Natural killer cell treated with Interleukin-12 subunit alpha and Interleukin-12 subunit beta and Interleukin-15 and Interleukin-18, amount 100 ng/mL, for 72 hours (primary cell): ENCODE data around the gene MSI2. TPM values are rescaled to one million over a fixed set of nuclear protein-coding genes. Genes with fewer than 3 reads are reported as not detected.
"Not testable (repeated sequence)": the region's sequence is repeated elsewhere in the genome, so short reads cannot be mapped to it uniquely, and the experiment has no call there.

Experiments used
- ATAC-seq, 2 donors: fragments of 150-1000 bp; cut with Tn5 transposase in 1 of 2; sonication (Bioruptor Pico), chemical (Tn5 transposase) in 1 of 2; 2 replicates each; pipeline ENCODE4 v1.10.0; 2021
- DNase-seq: peaks from one replicate; pipeline ENCODE4 v3.0.0; 2022; ENCODE audit warnings: low spot score
- H3K27ac Mint-ChIP-seq, 2 donors: 1 replicate in 1 of 2; 2 replicates in 1 of 2; pipeline ENCODE4 v1.8.0; 2022; ENCODE audit warnings: mixed read lengths in 2 of 2, mild to moderate bottlenecking in 1 of 2, moderate library complexity in 1 of 2
- H3K27me3 Mint-ChIP-seq, 2 donors: 1 replicate in 1 of 2; 2 replicates in 1 of 2; pipeline ENCODE4 v1.8.0; 2022; ENCODE audit warnings: mixed read lengths in 2 of 2
- H3K36me3 Mint-ChIP-seq: one replicate; pipeline ENCODE4 v1.8.0; 2022; ENCODE audit warnings: mixed read lengths
- H3K4me1 Mint-ChIP-seq, 2 donors: 1 replicate in 1 of 2; 2 replicates in 1 of 2; pipeline ENCODE4 v1.8.0; 2022; ENCODE audit warnings: low read depth in 2 of 2, mixed read lengths in 2 of 2, mild to moderate bottlenecking in 1 of 2
- H3K4me3 Mint-ChIP-seq: one replicate; pipeline ENCODE4 v1.8.0; 2022; ENCODE audit warnings: mixed read lengths
- H3K9me3 Mint-ChIP-seq: 2 replicates; pipeline ENCODE4 v1.8.0; 2022; ENCODE audit warnings: mixed read lengths
- total RNA-seq, 2 donors: library from RNA; stranded (reverse); gene quantifications; one replicate each; pipeline ENCODE4 v1.2.3, GENCODE V29; 2022

MSI2 gene
- total RNA-seq, 2 donors from 2014 or later, result 51.3 to 126 TPM

DNA sequence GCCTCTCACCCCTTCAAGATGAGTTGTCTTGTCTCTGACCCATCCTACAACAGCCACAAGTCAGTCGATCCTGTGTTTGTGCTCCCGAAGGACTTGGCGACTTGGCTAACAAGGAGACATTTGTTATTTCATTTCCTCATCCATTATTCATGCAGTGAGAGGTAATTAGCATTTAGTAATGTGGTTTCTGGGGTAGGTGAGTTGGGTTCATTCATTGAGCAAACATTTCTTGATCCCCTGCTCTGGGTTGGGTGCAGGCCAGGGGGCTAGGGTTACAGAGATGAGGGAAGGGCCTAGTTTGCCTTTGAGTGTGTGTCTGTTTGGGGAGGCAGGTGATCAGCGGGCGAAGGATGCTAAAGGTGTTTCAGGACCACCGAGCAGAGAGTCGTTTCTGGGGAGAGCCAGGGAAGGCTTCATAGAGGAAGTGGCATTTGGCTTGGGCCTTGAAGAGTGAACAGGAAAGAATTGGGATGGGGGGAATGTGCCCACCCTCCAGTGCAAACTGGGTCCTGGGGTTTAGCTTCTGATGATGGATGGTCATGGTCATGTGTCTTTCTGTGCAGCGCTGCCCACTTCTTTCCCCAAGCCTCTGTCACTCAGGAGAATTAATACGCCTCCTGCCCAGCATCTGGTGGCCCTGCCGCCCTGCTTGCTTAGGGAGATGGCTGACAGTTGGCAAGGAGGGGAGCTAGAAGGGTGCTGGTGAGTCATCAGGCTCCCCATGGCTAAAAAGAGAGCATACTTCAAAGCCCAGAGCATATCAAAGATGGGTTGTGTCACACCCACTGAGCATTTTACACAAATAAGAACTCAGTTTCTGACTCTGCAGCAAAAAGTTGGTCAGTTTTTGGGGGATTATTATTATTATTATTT, 38.5 kb downstream of the MSI2 start:
- peaks cover 4 to 12% of the 10 kb centered on the region in 2 donors for H3K4me1 Mint-ChIP-seq
- no peak for ATAC-seq

DNA sequence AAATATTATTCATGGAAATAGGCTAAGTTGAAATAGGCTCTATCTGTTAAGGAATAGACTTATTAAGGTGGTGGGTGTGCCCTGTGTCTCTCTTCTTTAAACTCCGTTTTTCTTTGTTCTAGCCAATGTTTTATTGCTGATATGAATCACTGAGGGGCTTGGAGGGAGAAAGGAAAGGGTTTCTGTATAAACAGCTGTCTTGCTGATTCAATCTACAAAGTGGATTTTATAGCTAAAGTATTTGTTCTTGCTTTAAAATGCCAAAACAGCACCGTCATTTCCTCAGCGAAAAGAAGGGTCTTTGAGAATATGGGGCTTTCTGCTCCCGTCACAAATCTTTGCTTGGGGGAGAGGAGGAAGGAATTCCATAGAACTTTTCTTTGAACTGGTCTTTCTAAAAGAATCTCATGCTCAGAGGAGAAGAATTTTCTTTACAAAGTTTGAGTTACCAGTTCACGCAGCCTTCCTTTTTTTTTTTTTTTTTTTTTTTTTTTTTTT, 39.3 kb downstream of the MSI2 start:
- H3K27ac Mint-ChIP-seq, result no peak overlapping the region
- peaks cover 6 to 12% of the 10 kb centered on the region in 2 donors for H3K4me1 Mint-ChIP-seq
- H3K9me3 Mint-ChIP-seq, result no peaks in the 10 kb centered on the region
- ATAC-seq (no peak), DNase-seq (no peak)
- H3K27me3 Mint-ChIP-seq, result no peaks in the 10 kb centered on the region
- no peak overlapping the region for H3K4me3 Mint-ChIP-seq
- H3K36me3 Mint-ChIP-seq, result peaks cover 17% of the 10 kb centered on the region

More for the DNA sequence above, 38.5 kb downstream of the MSI2 start:
- peaks cover 9% of the 10 kb centered on the region for H3K36me3 Mint-ChIP-seq
- H3K4me3 Mint-ChIP-seq, result no peak overlapping the region
- no peaks in the 10 kb centered on the region for H3K9me3 Mint-ChIP-seq
- no peaks in the 10 kb centered on the region for H3K27me3 Mint-ChIP-seq
- DNase-seq, result no peak
- no peak overlapping the region for H3K27ac Mint-ChIP-seq

DNA sequence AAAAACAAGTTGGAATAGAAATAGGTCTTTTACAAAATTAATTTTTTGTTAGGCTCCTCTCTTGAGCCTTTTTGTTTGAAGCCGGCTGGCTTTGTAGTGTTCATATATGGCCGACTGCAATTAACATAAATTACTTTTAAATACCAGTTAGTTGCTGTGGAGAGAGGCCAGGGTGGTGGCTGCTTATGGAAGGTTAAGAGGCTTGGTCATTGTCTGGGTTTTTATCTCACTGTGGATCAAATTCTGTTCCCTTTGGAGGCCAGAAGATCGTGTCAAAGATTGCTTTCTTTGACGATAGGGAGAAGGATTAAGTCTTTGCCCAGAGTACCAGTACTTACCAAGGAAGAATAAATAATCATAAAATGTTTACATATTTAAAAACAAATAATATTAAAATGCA, 39.9 kb downstream of the MSI2 start:
- Mint-ChIP-seq H3K36me3 (peaks cover 20% of the 10 kb centered on the region), H3K4me1 (peaks cover 10 to 12% of the 10 kb centered on the region in 2 donors), H3K27me3 (no peaks in the 10 kb centered on the region), H3K27ac (no peak overlapping the region), H3K9me3 (no peaks in the 10 kb centered on the region), H3K4me3 (no peak overlapping the region)
- ATAC-seq (no peak), DNase-seq (no peak)

DNA sequence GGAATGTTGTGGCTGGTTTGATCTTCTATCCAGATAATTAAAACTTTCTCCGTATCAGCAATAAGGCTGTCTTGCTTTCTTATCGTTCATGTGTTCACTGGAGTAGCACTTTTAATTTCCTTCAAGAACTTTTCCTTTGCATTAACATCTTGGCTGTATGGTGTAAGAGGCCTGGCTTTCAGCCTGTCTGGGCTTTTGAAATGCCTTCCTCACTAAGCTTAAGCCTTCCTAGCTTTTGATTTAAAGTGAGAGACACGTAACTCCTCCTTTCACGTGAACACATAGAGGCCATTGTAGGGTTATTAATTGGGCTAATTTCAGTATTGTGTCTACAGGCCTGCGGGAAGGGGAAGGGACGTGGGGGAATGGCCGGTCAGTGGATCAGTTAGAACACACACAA, 42.9 kb downstream of the MSI2 start:
- no peak for ATAC-seq
- no peaks in the 10 kb centered on the region for H3K9me3 Mint-ChIP-seq
- H3K27me3 Mint-ChIP-seq, result no peaks in the 10 kb centered on the region
- peaks cover 24% of the 10 kb centered on the region for H3K36me3 Mint-ChIP-seq
- H3K27ac Mint-ChIP-seq, result no peak overlapping the region
- peaks cover 22 to 24% of the 10 kb centered on the region in 2 donors for H3K4me1 Mint-ChIP-seq
- H3K4me3 Mint-ChIP-seq, result no peak overlapping the region
- DNase-seq, result no peak

DNA sequence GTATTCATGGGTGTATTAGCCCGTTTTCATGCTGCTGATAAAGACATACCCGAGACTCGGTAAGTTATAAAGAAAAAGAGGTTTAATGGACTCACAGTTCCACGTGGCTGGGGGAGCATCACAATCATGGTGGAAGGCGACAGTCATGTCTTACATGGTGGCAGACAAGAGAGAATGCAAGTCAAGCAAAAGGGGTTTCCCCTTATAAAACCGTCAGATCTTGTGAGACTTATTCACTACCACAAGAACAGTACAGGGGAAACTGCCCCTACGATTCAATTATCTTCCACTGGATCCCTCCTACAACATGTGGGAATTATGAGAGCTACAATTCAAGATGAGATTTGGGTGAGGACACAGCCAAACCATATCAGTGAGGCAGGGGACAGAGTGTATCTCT, 44.3 kb downstream of the MSI2 start:
- ATAC-seq, H3K27me3 Mint-ChIP-seq, DNase-seq, H3K27ac Mint-ChIP-seq, H3K4me3 Mint-ChIP-seq, H3K9me3 Mint-ChIP-seq: not testable (repeated sequence)
- Mint-ChIP-seq H3K4me1 (peaks cover 16 to 17% of the 10 kb centered on the region in 2 donors), H3K36me3 (peaks cover 24% of the 10 kb centered on the region)

DNA sequence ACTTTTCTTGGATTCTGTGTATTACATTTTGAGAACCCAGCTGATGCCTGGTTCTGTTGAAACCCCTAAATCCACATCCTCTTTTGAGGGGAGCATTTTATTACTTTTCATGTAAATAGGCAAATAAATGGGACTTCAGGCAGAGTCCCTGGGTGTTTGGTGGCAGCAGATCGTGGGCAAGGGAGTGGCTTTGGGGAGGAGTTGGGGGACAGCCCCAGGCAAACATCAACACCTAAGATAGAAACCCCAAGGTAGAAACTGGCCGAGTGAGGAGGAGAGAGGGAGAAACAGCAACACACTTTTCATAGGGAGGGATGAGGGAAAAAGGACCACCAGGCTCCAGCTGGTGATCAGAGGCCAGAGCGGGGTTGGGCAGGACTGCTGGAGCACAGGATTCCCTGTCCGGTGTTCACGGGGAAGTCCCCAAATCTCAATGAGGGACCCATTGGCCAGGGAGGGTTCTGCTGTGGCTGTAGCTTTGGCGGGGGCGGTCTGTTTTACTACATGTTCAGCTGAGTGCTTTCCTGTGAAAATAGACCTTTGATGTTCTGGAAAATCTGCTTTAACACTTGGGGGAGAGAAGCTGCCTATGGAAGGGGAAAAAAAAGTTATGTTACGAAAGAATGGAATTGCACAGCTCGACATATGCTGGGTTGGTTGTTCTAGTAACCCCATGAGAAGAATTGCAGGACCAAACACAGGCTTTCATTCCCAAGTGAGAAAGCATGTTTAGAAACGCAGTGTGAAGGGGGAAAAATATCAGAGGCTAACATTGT, 46.6 kb downstream of the MSI2 start:
- H3K9me3 Mint-ChIP-seq, result no peaks in the 10 kb centered on the region
- no peaks in the 10 kb centered on the region for H3K27me3 Mint-ChIP-seq
- ATAC-seq (no peak), DNase-seq (no peak)
- peaks cover 20% of the 10 kb centered on the region for H3K36me3 Mint-ChIP-seq
- H3K27ac Mint-ChIP-seq, result no peak overlapping the region
- H3K4me1 Mint-ChIP-seq, result peaks cover 16 to 21% of the 10 kb centered on the region in 2 donors
- no peak overlapping the region for H3K4me3 Mint-ChIP-seq

DNA sequence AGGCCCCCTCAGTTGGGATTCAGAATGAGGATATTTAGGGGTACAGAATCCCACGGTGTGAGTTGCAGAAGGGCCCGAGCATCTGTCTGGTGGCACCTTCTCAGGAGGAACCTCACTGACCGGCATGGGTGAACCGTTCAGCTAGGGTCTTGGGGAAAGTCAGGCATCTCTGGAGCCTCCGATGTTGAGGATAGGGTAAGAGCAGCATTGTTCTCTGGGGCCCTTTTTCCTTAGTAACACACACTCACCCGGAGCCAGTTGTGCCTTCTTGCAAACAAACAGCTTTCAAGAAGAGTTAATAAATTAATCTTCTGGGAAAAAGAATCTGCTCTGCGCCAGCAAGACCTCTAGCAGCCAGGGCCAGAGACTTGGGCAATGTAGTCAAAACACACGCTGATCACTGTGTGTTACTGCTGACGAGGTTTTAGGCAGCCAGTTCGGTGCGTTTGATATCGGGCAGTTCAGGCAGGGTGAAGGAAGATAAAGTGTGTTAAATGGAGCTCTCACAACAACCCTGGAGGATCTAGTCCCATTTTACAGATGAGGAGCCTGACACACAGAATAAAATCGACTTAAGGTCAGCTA, 48.9 kb downstream of the MSI2 start:
- no peak for DNase-seq
- Mint-ChIP-seq H3K27ac (no peak overlapping the region), H3K27me3 (no peaks in the 10 kb centered on the region), H3K9me3 (no peaks in the 10 kb centered on the region), H3K36me3 (peaks cover 11% of the 10 kb centered on the region), H3K4me1 (peaks cover 16 to 23% of the 10 kb centered on the region in 2 donors), H3K4me3 (no peak overlapping the region)
- no peak for ATAC-seq

DNA sequence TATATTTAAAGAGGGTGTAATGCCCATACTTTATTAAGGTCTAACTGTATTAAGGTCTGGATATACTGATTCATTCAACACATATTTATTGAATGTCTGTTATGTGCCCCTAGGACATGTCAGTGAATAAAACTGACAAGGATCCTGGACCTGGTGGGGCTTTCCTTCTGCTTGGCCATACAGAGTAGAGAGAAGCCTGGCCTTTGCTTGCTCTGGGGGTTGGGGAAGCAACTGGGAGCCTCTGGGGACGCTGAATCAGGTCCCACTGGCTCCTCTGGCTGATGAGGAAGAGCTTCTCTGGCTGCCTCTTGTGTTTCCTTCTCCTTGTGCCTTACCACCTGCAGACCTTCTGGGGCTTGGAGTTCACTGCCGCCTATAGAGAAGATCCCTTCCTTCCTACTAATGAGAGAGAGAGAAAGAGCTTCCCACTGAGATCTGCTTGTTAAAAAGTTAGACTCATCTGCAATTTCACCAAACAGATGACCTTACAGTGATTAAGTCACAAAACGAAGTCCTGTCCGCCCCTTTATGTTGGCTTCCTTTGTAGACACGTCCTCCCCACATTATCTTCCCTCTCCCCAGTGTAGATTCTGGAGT, 49.7 kb downstream of the MSI2 start:
- ATAC-seq (no peak), DNase-seq (no peak)
- H3K4me1 Mint-ChIP-seq, result peaks cover 16 to 17% of the 10 kb centered on the region in 2 donors
- H3K27ac Mint-ChIP-seq, result no peak overlapping the region
- H3K9me3 Mint-ChIP-seq, result no peaks in the 10 kb centered on the region
- no peak overlapping the region for H3K4me3 Mint-ChIP-seq
- H3K36me3 Mint-ChIP-seq, result peaks cover 4% of the 10 kb centered on the region
- H3K27me3 Mint-ChIP-seq, result no peaks in the 10 kb centered on the region

DNA sequence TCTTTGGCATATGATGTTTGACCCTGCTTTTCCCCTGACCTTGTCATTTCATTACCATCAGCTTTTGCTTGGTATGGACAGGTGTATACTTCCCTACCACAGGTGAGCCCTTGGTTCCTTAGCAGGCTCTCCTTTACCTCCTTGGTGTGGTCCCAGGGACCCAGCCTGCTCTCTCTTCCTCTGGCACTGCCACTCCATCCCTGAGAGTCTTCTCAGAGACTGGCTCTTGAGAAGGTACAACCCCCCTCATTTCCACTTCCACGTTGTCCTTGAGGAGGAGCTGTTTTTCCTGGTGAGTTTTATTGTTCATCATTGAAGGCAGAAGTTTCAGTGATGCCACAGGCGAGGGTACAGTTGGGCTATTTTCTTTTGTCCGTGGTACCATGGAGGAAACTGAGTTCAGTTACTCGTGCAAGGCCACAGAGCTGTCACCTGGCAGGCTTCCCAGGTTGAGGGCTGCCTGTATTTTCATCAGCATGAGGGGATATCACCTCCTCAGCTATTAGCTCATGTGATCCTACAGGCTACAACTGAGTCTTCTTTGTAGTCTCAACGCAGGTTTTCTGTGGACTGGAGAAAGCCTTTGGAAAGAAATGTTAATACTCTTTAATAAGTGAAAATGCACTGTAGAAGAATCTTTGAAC, 52.3 kb downstream of the MSI2 start:
- no peaks in the 10 kb centered on the region for H3K27me3 Mint-ChIP-seq
- DNase-seq (no peak), ATAC-seq (no peak)
- no peak overlapping the region for H3K4me3 Mint-ChIP-seq
- no peaks in the 10 kb centered on the region for H3K36me3 Mint-ChIP-seq
- H3K4me1 Mint-ChIP-seq, result peaks cover 2 to 10% of the 10 kb centered on the region in 2 donors
- H3K27ac Mint-ChIP-seq, result no peak overlapping the region
- H3K9me3 Mint-ChIP-seq, result no peaks in the 10 kb centered on the region

DNA sequence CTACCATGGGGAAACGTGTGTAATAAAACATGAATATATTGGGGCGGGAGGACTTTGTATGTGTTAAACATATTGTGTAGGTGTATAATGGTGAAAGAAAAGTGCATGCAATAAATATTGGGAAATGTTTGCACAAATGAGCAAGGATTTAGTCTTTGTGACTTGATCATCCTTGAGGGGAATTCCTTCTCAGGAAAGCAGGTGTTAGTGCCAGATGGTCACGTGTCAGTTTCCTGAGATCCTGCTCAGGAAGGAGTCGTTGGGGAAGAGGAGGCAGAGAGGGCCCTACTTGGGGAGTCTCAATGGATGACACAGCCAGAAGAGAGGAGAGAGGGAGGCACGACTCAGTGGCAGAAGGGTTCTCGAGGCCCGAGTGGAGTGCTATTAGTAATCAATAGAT, 53.2 kb downstream of the MSI2 start:
- Mint-ChIP-seq H3K9me3 (no peaks in the 10 kb centered on the region), H3K4me1 (peaks cover 0 to 8% of the 10 kb centered on the region in 2 donors), H3K36me3 (no peaks in the 10 kb centered on the region), H3K27me3 (no peaks in the 10 kb centered on the region), H3K4me3 (no peak overlapping the region), H3K27ac (no peak overlapping the region)
- DNase-seq (no peak), ATAC-seq (no peak)

DNA sequence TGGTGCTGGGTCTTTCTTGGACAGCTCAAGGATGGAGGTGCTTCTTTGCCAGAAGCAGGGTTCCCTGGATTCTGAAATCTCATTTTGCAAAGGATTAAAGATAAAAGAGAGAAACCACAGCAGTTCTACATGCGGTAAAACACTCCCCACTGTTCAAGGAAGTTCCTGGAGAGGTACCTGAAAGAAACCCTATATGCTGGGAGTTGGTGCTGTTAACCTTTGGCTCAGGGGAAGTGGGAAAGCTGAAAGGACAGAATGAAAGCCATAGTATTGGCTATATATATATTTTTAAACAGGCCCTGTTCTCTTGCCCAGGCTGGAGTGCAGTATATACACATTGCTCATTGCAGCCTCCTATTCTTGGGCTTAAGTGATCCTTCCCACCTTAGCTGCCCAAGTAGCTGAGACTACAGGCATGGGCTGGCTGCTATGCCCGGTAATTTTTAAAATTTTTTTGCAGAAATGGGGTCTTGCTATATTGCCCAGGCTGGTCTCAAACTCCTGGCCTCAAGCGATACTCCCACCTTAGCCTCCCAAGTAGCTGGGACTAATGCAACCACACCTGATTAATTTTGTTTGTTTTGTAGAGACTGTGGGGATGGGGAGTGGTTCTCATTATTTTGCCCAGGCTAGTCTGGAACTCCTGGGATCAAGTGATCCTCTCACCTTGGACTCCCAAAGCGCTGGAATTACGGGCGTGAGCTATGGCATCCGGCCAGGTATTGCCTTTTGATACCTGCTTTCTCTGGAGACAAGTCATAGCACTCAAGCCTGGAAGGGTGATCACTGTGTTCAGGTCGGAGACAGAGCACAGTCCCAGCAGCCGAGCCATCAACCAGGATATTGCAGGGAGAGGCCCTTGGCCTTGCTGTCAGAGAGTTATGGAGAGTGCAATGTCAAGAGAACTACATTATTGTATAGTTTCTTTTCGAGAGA, 55.2 kb downstream of the MSI2 start:
- Mint-ChIP-seq H3K27ac (no peak overlapping the region), H3K27me3 (no peaks in the 10 kb centered on the region), H3K4me3 (no peak overlapping the region), H3K36me3 (no peaks in the 10 kb centered on the region), H3K4me1 (peaks cover 0 to 8% of the 10 kb centered on the region in 2 donors), H3K9me3 (no peaks in the 10 kb centered on the region)
- no peak for DNase-seq
- ATAC-seq, result no peak

DNA sequence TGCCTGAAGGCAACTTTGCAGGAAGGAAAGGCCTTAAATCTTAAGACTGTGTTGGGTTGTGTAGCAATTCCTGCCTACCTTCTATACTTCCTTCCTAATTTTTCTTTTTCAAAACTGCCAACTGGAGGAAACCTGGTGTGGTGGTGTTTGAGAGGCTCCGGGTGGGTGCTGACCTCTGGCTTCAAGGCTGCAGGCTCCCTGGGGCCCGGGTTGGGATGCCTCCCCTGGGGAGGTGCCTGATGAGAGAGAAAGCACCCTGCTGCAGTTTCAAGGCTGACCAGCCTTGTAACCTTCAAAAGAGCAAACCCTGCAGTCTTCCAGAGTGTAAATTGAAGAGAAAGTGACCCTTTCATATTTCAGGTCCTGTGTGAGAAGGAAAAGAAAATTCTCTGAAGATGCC, 55.9 kb downstream of the MSI2 start:
- Mint-ChIP-seq H3K27me3 (no peaks in the 10 kb centered on the region), H3K4me1 (peaks cover 0 to 8% of the 10 kb centered on the region in 2 donors), H3K27ac (no peak overlapping the region), H3K36me3 (no peaks in the 10 kb centered on the region), H3K4me3 (no peak overlapping the region), H3K9me3 (no peaks in the 10 kb centered on the region)
- ATAC-seq, result no peak
- DNase-seq, result no peak
